Fibroblast of lung (primary cell): ENCODE measurements around the gene AKAP7.

Experiments
- EZH2 ChIP-seq: IDR thresholded peaks from 2 replicates; pipeline ENCODE4 v1.5.1; 2012; ENCODE audit warnings: low read length, control low read depth, mild to moderate bottlenecking; ENCODE audit errors: missing control alignments
- TF ChIP-seq, protein P1 (sequence below), 2 donors: IDR thresholded peaks in 1 of 2; conservative IDR thresholded peaks in 1 of 2; 1 replicate in 1 of 2; 2 replicates in 1 of 2; pipeline ENCODE4 v1.5.1; 2011 to 2012; ENCODE audit warnings: low read length in 2 of 2, control low read depth in 1 of 2, inconsistent platforms in 1 of 2, low read depth in 1 of 2, mild to moderate bottlenecking in 1 of 2

GRCh38 chr6:131331151-131331550 is 195.9 kb downstream of the AKAP7 start:
- TF ChIP-seq, protein P1, sequence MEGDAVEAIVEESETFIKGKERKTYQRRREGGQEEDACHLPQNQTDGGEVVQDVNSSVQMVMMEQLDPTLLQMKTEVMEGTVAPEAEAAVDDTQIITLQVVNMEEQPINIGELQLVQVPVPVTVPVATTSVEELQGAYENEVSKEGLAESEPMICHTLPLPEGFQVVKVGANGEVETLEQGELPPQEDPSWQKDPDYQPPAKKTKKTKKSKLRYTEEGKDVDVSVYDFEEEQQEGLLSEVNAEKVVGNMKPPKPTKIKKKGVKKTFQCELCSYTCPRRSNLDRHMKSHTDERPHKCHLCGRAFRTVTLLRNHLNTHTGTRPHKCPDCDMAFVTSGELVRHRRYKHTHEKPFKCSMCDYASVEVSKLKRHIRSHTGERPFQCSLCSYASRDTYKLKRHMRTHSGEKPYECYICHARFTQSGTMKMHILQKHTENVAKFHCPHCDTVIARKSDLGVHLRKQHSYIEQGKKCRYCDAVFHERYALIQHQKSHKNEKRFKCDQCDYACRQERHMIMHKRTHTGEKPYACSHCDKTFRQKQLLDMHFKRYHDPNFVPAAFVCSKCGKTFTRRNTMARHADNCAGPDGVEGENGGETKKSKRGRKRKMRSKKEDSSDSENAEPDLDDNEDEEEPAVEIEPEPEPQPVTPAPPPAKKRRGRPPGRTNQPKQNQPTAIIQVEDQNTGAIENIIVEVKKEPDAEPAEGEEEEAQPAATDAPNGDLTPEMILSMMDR (conservative IDR thresholded peaks at IDR 0.05 in 1 of 2, IDR thresholded peaks at IDR 0.05 in 1 of 2; ENCODE audit: low read depth in 1 of 2, low read length in 2 of 2) = no peak
- no peak for TF ChIP-seq EZH2
